GM18951 (cell line): ENCODE results near the gene PPCS.

Experiments used
- POLR2A ChIP-seq: IDR thresholded peaks from 4 replicates; pipeline ENCODE4 v1.6.1; 2011; ENCODE audit warnings: mild to moderate bottlenecking; ENCODE audit not compliant: insufficient read length, insufficient read depth; ENCODE audit errors: extremely low read depth
- in situ Hi-C: fragments of 300-500 bp; cut with MboI; formaldehyde crosslinking; loops from one replicate; pipeline ENCODE4 v1.12.0; 2022; ENCODE audit warnings: low sequenced_read_pairs, mixed read lengths, inconsistent platforms; ENCODE audit not compliant: unreplicated experiment

The PPCS gene

GRCh38 chr1:42506576-42506975 is 50.2 kb downstream of the PPCS start:
- in situ Hi-C loops, result no loop called here
- TF ChIP-seq POLR2A, result no peak
